ENCODE data around the gene ERGIC2.
"Not testable (repeated sequence)": the region's sequence is repeated elsewhere in the genome, so short reads cannot be mapped to it uniquely, and the experiment has no call there.

ERGIC2 gene

GRCh38 chr12:29380536-29381523, at the start of gene ERGIC2:
Gene ERGIC2 (minus strand): TSS chr12:29381172. CDS start chr12:29371633, 9,539 bp downstream.
- DNase-seq = peak; percentile 99 to 100

- no peak for DNase-seq
Measured at GRCh38 chr12:29430716-29431044, 49.7 kb upstream of the ERGIC2 start.

GRCh38 chr12:29429999-29430715, 49.2 kb upstream of the ERGIC2 start:
- no peak for DNase-seq

- DNase-seq = no peak
Measured at GRCh38 chr12:29428633-29429032, 47.7 kb upstream of the ERGIC2 start.

- DNase-seq = no peak
Measured at GRCh38 chr12:29427964-29428363, 47.0 kb upstream of the ERGIC2 start.

GRCh38 chr12:29426498-29426897, 45.5 kb upstream of the ERGIC2 start:
- no peak for DNase-seq

GRCh38 chr12:29425722-29426121, 44.8 kb upstream of the ERGIC2 start:
- DNase-seq = no peak

GRCh38 chr12:29416748-29417147, 35.8 kb upstream of the ERGIC2 start:
- DNase-seq = no peak

GRCh38 chr12:29415111-29415510, 34.1 kb upstream of the ERGIC2 start:
- no peak for DNase-seq

GRCh38 chr12:29414368-29414767, 33.4 kb upstream of the ERGIC2 start:
- DNase-seq = no peak

- no peak for DNase-seq
Measured at GRCh38 chr12:29405561-29405960, 24.6 kb upstream of the ERGIC2 start.

- no peak for DNase-seq
Measured at GRCh38 chr12:29403991-29404390, 23.0 kb upstream of the ERGIC2 start.

GRCh38 chr12:29402437-29402836, 21.5 kb upstream of the ERGIC2 start:
- DNase-seq = no peak

- no peak for DNase-seq
Measured at GRCh38 chr12:29398495-29398894, 17.5 kb upstream of the ERGIC2 start.

- no peak for DNase-seq
Measured at GRCh38 chr12:29396774-29397173, 15.8 kb upstream of the ERGIC2 start.

GRCh38 chr12:29395356-29395755, 14.4 kb upstream of the ERGIC2 start:
- DNase-seq = no peak

GRCh38 chr12:29390419-29390818, 9.4 kb upstream of the ERGIC2 start:
- not testable (repeated sequence) for DNase-seq

- DNase-seq = no peak
Measured at GRCh38 chr12:29389295-29389919, 8.4 kb upstream of the ERGIC2 start.

GRCh38 chr12:29386084-29386680, 5.2 kb upstream of the ERGIC2 start:
- not testable (repeated sequence) for DNase-seq

- DNase-seq = not testable (repeated sequence)
Measured at GRCh38 chr12:29385194-29385593, 4.2 kb upstream of the ERGIC2 start.

- DNase-seq = no peak
Measured at GRCh38 chr12:29382251-29382650, 1.3 kb upstream of the ERGIC2 start.

- no peak for DNase-seq
Measured at GRCh38 chr12:29376118-29376517, 4.9 kb downstream of the ERGIC2 start.

- no peak for DNase-seq
Measured at GRCh38 chr12:29374913-29375312, 6.1 kb downstream of the ERGIC2 start.
